B cell (primary cell): ENCODE data around the gene NRP1. TPM values are rescaled to one million over a fixed set of nuclear protein-coding genes. Genes with fewer than 3 reads are reported as not detected.

ENCODE experiments used
- ATAC-seq: fragments of 200-7000 bp; cut with Tn5 transposase; one replicate; pipeline ENCODE4 v1.10.0; 2021; ENCODE audit warnings: low read depth, mild to moderate bottlenecking, moderate number of reproducible peaks, moderate library complexity
- CTCF ChIA-PET: fragments of 350-600 bp; sonication (Branson Sonifier 250); formaldehyde crosslinking; loops from one replicate; lab custom pipeline; 2021; ENCODE audit warnings: antibody characterized with exemption, inconsistent platforms; lab: Charles Lee
- POLR2A ChIA-PET: fragments of 350-600 bp; sonication (Branson Sonifier 250); formaldehyde crosslinking; loops from one replicate; lab custom pipeline; 2021; ENCODE audit warnings: antibody characterized with exemption; lab: Charles Lee
- DNase-seq: peaks from one replicate; pipeline ENCODE4 v3.0.0; 2013
- H2AFZ ChIP-seq: 2 replicates; pipeline ENCODE4 v1.6.1; 2012; ENCODE audit warnings: mild to moderate bottlenecking, low read depth, low read length; ENCODE audit not compliant: insufficient read depth, poor library complexity, severe bottlenecking
- H3K27ac ChIP-seq, 2 donors: 1 replicate in 1 of 2; 2 replicates in 1 of 2; pipeline ENCODE4 v1.5.1; 2012 to 2013; ENCODE audit warnings: low read length in 2 of 2, mild to moderate bottlenecking in 2 of 2, moderate library complexity in 1 of 2
- H3K27me3 ChIP-seq, 4 experiments: fragments of 200-600 bp in 1 of 4; sonication (generic) in 1 of 4; replicated peaks in 1 of 4; 1 replicate in 2 of 4; 2 replicates in 2 of 4; pipeline versions ENCODE4 v1.6.1 to v1.7.0; 2013 to 2016; ENCODE audit warnings: low read length in 3 of 4, mild to moderate bottlenecking in 2 of 4, mixed read lengths in 1 of 4, moderate library complexity in 1 of 4; ENCODE audit not compliant: insufficient read depth in 4 of 4, control insufficient read depth in 3 of 4; ENCODE audit errors: control extremely low read depth in 1 of 4
- H3K36me3 ChIP-seq, 2 experiments: replicated peaks in 1 of 2; 1 replicate in 1 of 2; 2 replicates in 1 of 2; pipeline versions ENCODE4 v1.6.1 to v1.7.1; 2013; ENCODE audit warnings: low read length in 1 of 2; ENCODE audit not compliant: insufficient read depth in 2 of 2, control insufficient read depth in 1 of 2; ENCODE audit errors: control extremely low read depth in 1 of 2, extremely low read depth in 1 of 2
- H3K4me1 ChIP-seq, 2 donors: fragments of 200-600 bp in 1 of 2; sonication (generic) in 1 of 2; 1 replicate in 1 of 2; 2 replicates in 1 of 2; pipeline versions ENCODE4 v1.5.1 to v1.6.1; 2013 to 2017; ENCODE audit warnings: low read length in 2 of 2; ENCODE audit not compliant: control insufficient read depth in 2 of 2, insufficient read depth in 2 of 2
- H3K4me2 ChIP-seq: replicated peaks from 2 replicates; pipeline ENCODE3; 2012; ENCODE audit warnings: mild to moderate bottlenecking, low read depth, low read length; ENCODE audit not compliant: poor library complexity, severe bottlenecking
- H3K4me3 ChIP-seq, 5 experiments: fragments of 200-600 bp in 1 of 5; sonication (generic) in 1 of 5; 1 replicate in 3 of 5; 2 replicates in 2 of 5; pipeline versions ENCODE4 v1.5.1 to v1.7.0; 2011 to 2016; ENCODE audit warnings: low read length in 4 of 5, mild to moderate bottlenecking in 4 of 5, low read depth in 2 of 5, control low read depth in 1 of 5, moderate library complexity in 1 of 5; ENCODE audit not compliant: insufficient read depth in 1 of 5; ENCODE audit errors: control extremely low read depth in 1 of 5, extremely low read depth in 1 of 5
- H3K79me2 ChIP-seq: fragments of 200-600 bp; sonication (generic); one replicate; pipeline ENCODE4 v1.6.0; 2016; ENCODE audit warnings: low read length; ENCODE audit not compliant: control insufficient read depth, insufficient read depth
- H3K9ac ChIP-seq: fragments of 200-600 bp; sonication (generic); 2 replicates; pipeline ENCODE4 v1.6.1; 2017; ENCODE audit warnings: mild to moderate bottlenecking, low read length, moderate library complexity
- H3K9me3 ChIP-seq, 3 donors: one replicate each; pipeline versions ENCODE4 v1.6.1 to v1.7.1; 2013; ENCODE audit warnings: low read length in 2 of 3; ENCODE audit not compliant: control insufficient read depth in 2 of 3, insufficient read depth in 1 of 3; ENCODE audit errors: control extremely low read depth in 1 of 3
- H4K20me1 ChIP-seq: 2 replicates; pipeline ENCODE4 v1.6.0; 2012; ENCODE audit warnings: mild to moderate bottlenecking, low read length; ENCODE audit not compliant: insufficient read depth, control insufficient read depth, poor library complexity, severe bottlenecking
- H3K27ac Mint-ChIP-seq: one replicate; pipeline ENCODE4 v1.8.0; 2021; ENCODE audit warnings: mixed read lengths
- H3K27me3 Mint-ChIP-seq: one replicate; pipeline ENCODE4 v1.8.0; 2021; ENCODE audit warnings: mixed read lengths
- H3K4me1 Mint-ChIP-seq: one replicate; pipeline ENCODE4 v1.8.0; 2021; ENCODE audit warnings: mixed read lengths
- H3K4me3 Mint-ChIP-seq: one replicate; pipeline ENCODE4 v1.8.0; 2021; ENCODE audit warnings: mixed read lengths
- H3K9me3 Mint-ChIP-seq: one replicate; pipeline ENCODE4 v1.8.0; 2022; ENCODE audit warnings: mixed read lengths; ENCODE audit not compliant: insufficient read depth
- EZH2 ChIP-seq: IDR thresholded peaks from 2 replicates; pipeline ENCODE4 v1.6.1; 2012; ENCODE audit warnings: borderline replicate concordance, low read depth, mild to moderate bottlenecking, moderate library complexity, low read length; ENCODE audit not compliant: insufficient read depth, poor library complexity, severe bottlenecking
- WGBS: methylation state at CpG from one replicate; pipeline ENCODE4 v1.1.5; 2013; ENCODE audit warnings: missing lambda C conversion rate; ENCODE audit not compliant: insufficient coverage; 5-methylcytosine and 5-hydroxymethylcytosine counted together
- intact Hi-C: fragments of 100-400 bp; cut with micrococcal nuclease; formaldehyde crosslinking; loops from one replicate; pipeline ENCODE4 v1.10.0; 2022
- polyA plus RNA-seq: library from polyadenylated mRNA; depleted of rRNA; stranded (reverse); fragments of >200 nt; gene quantifications from 2 replicates; pipeline ENCODE4 v1.2.3, GENCODE V29; 2012
- total RNA-seq, 2 donors: library from RNA; stranded (reverse); fragments of 120-200 nt in 1 of 2; gene quantifications; 1 replicate in 1 of 2; 2 replicates in 1 of 2; pipeline versions ENCODE4 v1.2.3 to v1.2.4, GENCODE V29; 2013 to 2022
- TF ChIP-seq, protein P1 (sequence below): fragments of 200-600 bp; IDR thresholded peaks from one replicate; pipeline ENCODE4 v1.8.0; 2022; ENCODE audit warnings: antibody characterized with exemption, mild to moderate bottlenecking

NRP1 gene
- total and polyA plus RNA-seq, 2 donors (not counting 1 experiment from before 2014, with no cell fraction given) = 0.34 TPM; not detected in 1

GRCh38 chr10:33240258-33240657 lies 94.2 kb downstream of the NRP1 start:
- H3K79me2 ChIP-seq = no peaks in the 10 kb centered on the region
- H3K9ac ChIP-seq = no peak overlapping the region
- CTCF ChIA-PET = no interaction called here
- no peaks in the 10 kb centered on the region for H4K20me1 ChIP-seq
- H3K4me2 ChIP-seq = no peak overlapping the region
- no peaks in the 10 kb centered on the region for H3K9me3 ChIP-seq
- no peaks in the 10 kb centered on the region for H3K27me3 ChIP-seq
- TF ChIP-seq, protein P1, sequence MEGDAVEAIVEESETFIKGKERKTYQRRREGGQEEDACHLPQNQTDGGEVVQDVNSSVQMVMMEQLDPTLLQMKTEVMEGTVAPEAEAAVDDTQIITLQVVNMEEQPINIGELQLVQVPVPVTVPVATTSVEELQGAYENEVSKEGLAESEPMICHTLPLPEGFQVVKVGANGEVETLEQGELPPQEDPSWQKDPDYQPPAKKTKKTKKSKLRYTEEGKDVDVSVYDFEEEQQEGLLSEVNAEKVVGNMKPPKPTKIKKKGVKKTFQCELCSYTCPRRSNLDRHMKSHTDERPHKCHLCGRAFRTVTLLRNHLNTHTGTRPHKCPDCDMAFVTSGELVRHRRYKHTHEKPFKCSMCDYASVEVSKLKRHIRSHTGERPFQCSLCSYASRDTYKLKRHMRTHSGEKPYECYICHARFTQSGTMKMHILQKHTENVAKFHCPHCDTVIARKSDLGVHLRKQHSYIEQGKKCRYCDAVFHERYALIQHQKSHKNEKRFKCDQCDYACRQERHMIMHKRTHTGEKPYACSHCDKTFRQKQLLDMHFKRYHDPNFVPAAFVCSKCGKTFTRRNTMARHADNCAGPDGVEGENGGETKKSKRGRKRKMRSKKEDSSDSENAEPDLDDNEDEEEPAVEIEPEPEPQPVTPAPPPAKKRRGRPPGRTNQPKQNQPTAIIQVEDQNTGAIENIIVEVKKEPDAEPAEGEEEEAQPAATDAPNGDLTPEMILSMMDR = no peak
- TF ChIP-seq EZH2 = no peak
- Mint-ChIP-seq H3K9me3 (no peaks in the 10 kb centered on the region), H3K4me1 (peaks cover 13% of the 10 kb centered on the region), H3K4me3 (no peak overlapping the region), H3K27me3 (peaks cover 9% of the 10 kb centered on the region), H3K27ac (no peak overlapping the region)
- no peak overlapping the region for H2AFZ ChIP-seq
- POLR2A ChIA-PET = no interaction called here
- no peaks in the 10 kb centered on the region for H3K4me1 ChIP-seq
- no peaks in the 10 kb centered on the region for H3K36me3 ChIP-seq
- intact Hi-C loops = no loop called here
- no peak overlapping the region for H3K4me3 ChIP-seq
- no peak for DNase-seq
- no CpG with 5 or more reads among the region's 2 CpGs for WGBS
- H3K27ac ChIP-seq = no peak overlapping the region
- no peak for ATAC-seq

DNA sequence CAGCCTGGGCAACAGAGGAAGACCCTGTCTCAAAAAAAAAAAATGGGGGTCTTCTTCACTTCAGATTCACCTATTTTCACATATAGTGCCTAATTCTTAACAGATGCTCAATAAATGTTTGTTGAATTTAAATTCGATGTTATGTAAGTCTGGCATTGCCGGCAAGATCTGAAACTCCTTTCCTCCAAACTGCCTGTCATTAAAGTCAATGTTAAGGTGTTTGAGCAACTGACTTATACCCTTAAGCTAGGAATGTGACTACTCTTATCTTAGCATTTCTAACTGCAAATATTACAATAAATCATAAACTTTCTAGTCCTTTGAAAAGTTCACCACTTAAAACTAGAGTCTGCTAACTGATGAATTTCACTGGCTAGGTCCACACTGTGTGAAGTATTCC lies 95.2 kb downstream of the NRP1 start:
- TF ChIP-seq, protein P1 = no peak
- no peak for TF ChIP-seq EZH2
- ATAC-seq (no peak), DNase-seq (no peak)
- Histone ChIP-seq H3K27me3 (no peaks in the 10 kb centered on the region), H3K36me3 (no peaks in the 10 kb centered on the region), H3K27ac (no peak overlapping the region), H3K4me3 (no peak overlapping the region), H4K20me1 (no peaks in the 10 kb centered on the region), H3K9me3 (no peaks in the 10 kb centered on the region), H3K4me1 (no peaks in the 10 kb centered on the region), H2AFZ (no peak overlapping the region), H3K9ac (no peak overlapping the region), H3K79me2 (no peaks in the 10 kb centered on the region), H3K4me2 (no peak overlapping the region)
- H3K4me3 Mint-ChIP-seq = no peak overlapping the region
- peaks cover 11% of the 10 kb centered on the region for H3K27me3 Mint-ChIP-seq
- peaks cover 9% of the 10 kb centered on the region for H3K4me1 Mint-ChIP-seq
- POLR2A ChIA-PET = no interaction called here
- CTCF ChIA-PET = interaction anchor here (0.7 kb wide), 1 partner anchor 13 kb away, joined by 3 read pairs; no protein-coding TSS in a partner anchor
- H3K27ac Mint-ChIP-seq = no peak overlapping the region
- no peaks in the 10 kb centered on the region for H3K9me3 Mint-ChIP-seq
- intact Hi-C loops = no loop called here
- WGBS = no CpG with 5 or more reads among the region's 2 CpGs
